KMS-11 (cell line): ENCODE data around the gene ARHGEF10L.

Experiments
- H2AFZ ChIP-seq: fragments of 200-600 bp; sonication (generic); 2 replicates; pipeline ENCODE4 v1.6.1; 2016; ENCODE audit warnings: antibody characterized with exemption, mixed run types, low read depth
- H3K27ac ChIP-seq: fragments of 200-600 bp; sonication (generic); 2 replicates; pipeline ENCODE4 v1.6.1; 2016; ENCODE audit warnings: mild to moderate bottlenecking, mixed run types
- H3K27me3 ChIP-seq: fragments of 200-600 bp; sonication (generic); 2 replicates; pipeline ENCODE4 v1.6.1; 2017; ENCODE audit warnings: mild to moderate bottlenecking, low read depth, mixed run types, moderate library complexity; ENCODE audit not compliant: insufficient read depth
- H3K36me3 ChIP-seq: fragments of 200-600 bp; sonication (generic); 2 replicates; pipeline ENCODE4 v1.6.1; 2017; ENCODE audit warnings: mild to moderate bottlenecking, mixed run types; ENCODE audit not compliant: insufficient read depth
- H3K4me1 ChIP-seq: fragments of 200-600 bp; sonication (generic); 2 replicates; pipeline ENCODE4 v1.6.1; 2016; ENCODE audit warnings: mild to moderate bottlenecking, low read depth, mixed run types; ENCODE audit not compliant: poor library complexity, severe bottlenecking
- H3K4me2 ChIP-seq: fragments of 200-600 bp; sonication (generic); 2 replicates; pipeline ENCODE4 v1.7.0; 2016; ENCODE audit warnings: mild to moderate bottlenecking, mixed run types
- H3K4me3 ChIP-seq: fragments of 200-600 bp; sonication (generic); IDR thresholded peaks from 2 replicates; pipeline ENCODE4 v1.6.1; 2017; ENCODE audit warnings: low read depth, low read length, mixed read lengths; ENCODE audit not compliant: insufficient read depth
- H3K79me2 ChIP-seq: fragments of 200-600 bp; sonication (generic); 2 replicates; pipeline ENCODE4 v1.6.1; 2016; ENCODE audit warnings: low read depth, mixed run types; ENCODE audit not compliant: insufficient read depth
- H3K9ac ChIP-seq: fragments of 200-600 bp; sonication (generic); 2 replicates; pipeline ENCODE4 v1.6.1; 2016; ENCODE audit warnings: mild to moderate bottlenecking, mixed run types
- H4K20me1 ChIP-seq: fragments of 200-600 bp; sonication (generic); 2 replicates; pipeline ENCODE4 v1.6.1; 2016; ENCODE audit warnings: mild to moderate bottlenecking, mixed run types; ENCODE audit not compliant: insufficient read depth
- TF ChIP-seq, protein P1 (sequence below): fragments of 200-600 bp; sonication (generic); conservative IDR thresholded peaks from 2 replicates; pipeline ENCODE4 v1.6.1; 2017; ENCODE audit warnings: low read depth, mild to moderate bottlenecking, antibody characterized with exemption, low read length, moderate library complexity, mixed read lengths

The ARHGEF10L gene

DNA sequence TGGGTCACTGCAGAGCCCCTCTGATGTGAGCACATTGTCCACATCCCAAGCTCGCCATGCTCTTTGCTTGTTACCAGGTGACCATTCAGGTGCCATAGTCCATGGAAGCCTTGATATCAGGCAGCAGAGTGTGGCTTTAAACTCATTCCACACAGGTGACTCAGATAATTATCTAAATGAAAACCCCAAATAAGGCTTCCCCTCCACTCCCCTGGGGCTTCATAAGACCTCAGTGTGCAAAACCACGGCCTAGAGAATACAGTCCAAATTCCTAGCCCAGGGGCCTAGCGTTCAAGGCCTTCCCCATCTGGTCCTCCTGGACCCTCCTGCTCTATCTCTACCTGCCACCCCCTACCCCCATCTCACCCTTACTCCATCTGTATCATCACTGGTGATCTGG lies 97.1 kb downstream of the ARHGEF10L start:
- H3K36me3 ChIP-seq, result no peaks in the 10 kb centered on the region
- H2AFZ ChIP-seq, result no peak overlapping the region
- H3K4me2 ChIP-seq, result no peak overlapping the region
- no peaks in the 10 kb centered on the region for H3K79me2 ChIP-seq
- H3K4me1 ChIP-seq, result no peaks in the 10 kb centered on the region
- no peak overlapping the region for H3K9ac ChIP-seq
- no peaks in the 10 kb centered on the region for H4K20me1 ChIP-seq
- TF ChIP-seq, protein P1, sequence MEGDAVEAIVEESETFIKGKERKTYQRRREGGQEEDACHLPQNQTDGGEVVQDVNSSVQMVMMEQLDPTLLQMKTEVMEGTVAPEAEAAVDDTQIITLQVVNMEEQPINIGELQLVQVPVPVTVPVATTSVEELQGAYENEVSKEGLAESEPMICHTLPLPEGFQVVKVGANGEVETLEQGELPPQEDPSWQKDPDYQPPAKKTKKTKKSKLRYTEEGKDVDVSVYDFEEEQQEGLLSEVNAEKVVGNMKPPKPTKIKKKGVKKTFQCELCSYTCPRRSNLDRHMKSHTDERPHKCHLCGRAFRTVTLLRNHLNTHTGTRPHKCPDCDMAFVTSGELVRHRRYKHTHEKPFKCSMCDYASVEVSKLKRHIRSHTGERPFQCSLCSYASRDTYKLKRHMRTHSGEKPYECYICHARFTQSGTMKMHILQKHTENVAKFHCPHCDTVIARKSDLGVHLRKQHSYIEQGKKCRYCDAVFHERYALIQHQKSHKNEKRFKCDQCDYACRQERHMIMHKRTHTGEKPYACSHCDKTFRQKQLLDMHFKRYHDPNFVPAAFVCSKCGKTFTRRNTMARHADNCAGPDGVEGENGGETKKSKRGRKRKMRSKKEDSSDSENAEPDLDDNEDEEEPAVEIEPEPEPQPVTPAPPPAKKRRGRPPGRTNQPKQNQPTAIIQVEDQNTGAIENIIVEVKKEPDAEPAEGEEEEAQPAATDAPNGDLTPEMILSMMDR, result no peak
- peaks cover 7% of the 10 kb centered on the region; the same call in 1 of the 2 replicates for H3K27me3 ChIP-seq
- H3K4me3 ChIP-seq, result no peak overlapping the region
- no peak overlapping the region for H3K27ac ChIP-seq

DNA sequence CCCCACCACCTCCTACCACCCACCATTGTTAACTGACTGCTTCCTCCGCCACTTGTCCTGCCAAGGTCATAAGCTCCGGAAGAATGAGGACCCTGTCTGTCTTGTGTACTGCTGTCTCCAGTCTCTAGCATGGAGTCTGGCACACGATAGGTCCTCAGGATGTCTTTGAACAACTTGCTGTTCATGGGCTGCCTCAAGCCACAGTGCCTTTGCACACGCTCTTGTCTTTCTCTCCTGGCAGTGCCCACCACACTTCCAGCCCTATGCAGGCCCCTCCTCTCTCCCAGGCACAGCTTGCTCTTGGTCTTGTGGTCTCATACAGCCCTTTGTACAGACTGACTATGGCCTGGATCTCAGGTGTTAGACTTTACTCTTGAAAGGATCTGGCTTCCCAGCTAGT lies 97.6 kb downstream of the ARHGEF10L start:
- TF ChIP-seq, protein P1, result no peak
- H3K4me2 ChIP-seq, result no peak overlapping the region
- H3K27ac ChIP-seq, result no peak overlapping the region

GRCh38 chr1:17639703-17640340 lies 100.3 kb downstream of the ARHGEF10L start:
- Histone ChIP-seq H3K4me1 (no peaks in the 10 kb centered on the region), H3K36me3 (no peaks in the 10 kb centered on the region), H3K79me2 (no peaks in the 10 kb centered on the region), H3K27me3 (peaks cover 2% of the 10 kb centered on the region; the same call in 1 of the 2 replicates), H4K20me1 (no peaks in the 10 kb centered on the region), H3K4me2 (no peak overlapping the region), H3K27ac (no peak overlapping the region), H2AFZ (no peak overlapping the region), H3K9ac (no peak overlapping the region), H3K4me3 (no peak overlapping the region)
- TF ChIP-seq, protein P1, result no peak

More for the DNA sequence above, 97.6 kb downstream of the ARHGEF10L start:
- no peak overlapping the region for H3K9ac ChIP-seq
- peaks cover 7% of the 10 kb centered on the region; the same call in 1 of the 2 replicates for H3K27me3 ChIP-seq
- H3K36me3 ChIP-seq, result no peaks in the 10 kb centered on the region
- no peak overlapping the region for H2AFZ ChIP-seq
- H4K20me1 ChIP-seq, result no peaks in the 10 kb centered on the region
- no peaks in the 10 kb centered on the region for H3K4me1 ChIP-seq
- H3K79me2 ChIP-seq, result no peaks in the 10 kb centered on the region
- H3K4me3 ChIP-seq, result no peak overlapping the region

- no peaks in the 10 kb centered on the region for H4K20me1 ChIP-seq
- no peak overlapping the region for H3K4me2 ChIP-seq
- H3K27ac ChIP-seq, result no peak overlapping the region
- H3K36me3 ChIP-seq, result no peaks in the 10 kb centered on the region
- TF ChIP-seq, protein P1, result no peak
- no peaks in the 10 kb centered on the region for H3K79me2 ChIP-seq
- no peak overlapping the region for H2AFZ ChIP-seq
- no peak overlapping the region for H3K4me3 ChIP-seq
- no peaks in the 10 kb centered on the region for H3K4me1 ChIP-seq
- peaks cover 2% of the 10 kb centered on the region; the same call in 1 of the 2 replicates for H3K27me3 ChIP-seq
- no peak overlapping the region for H3K9ac ChIP-seq
Measured at GRCh38 chr1:17640393-17640792, 100.9 kb downstream of the ARHGEF10L start.
